GM04504 (cell line): ENCODE data around the gene EVA1A.

ENCODE experiments used
- DNase-seq: peaks from one replicate; pipeline ENCODE4 v3.0.0-alpha.2; 2012; ENCODE audit warnings: low read depth

The EVA1A gene

DNA sequence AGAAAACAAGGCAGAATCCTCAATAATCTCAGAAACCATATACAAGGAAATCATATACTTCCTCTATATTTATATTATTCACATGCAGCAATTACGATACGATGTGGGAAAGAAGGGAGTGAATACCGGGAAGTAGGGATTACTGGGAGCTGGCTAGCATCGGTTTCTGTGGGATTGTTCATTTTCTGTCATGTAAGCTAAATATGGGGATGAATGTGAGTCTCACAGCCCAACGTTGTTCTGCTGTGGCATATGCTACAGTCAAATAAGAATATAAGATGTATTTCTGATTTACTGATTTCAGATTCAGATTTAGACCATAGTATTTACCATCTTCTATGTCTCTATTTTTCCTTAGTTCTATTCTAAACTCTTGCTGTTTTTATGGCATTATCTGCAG, 113.6 kb downstream of the EVA1A start:
- DNase-seq: no peak
